GM23338 (cell line): ENCODE measurements around the gene MS4A5. TPM values are rescaled to one million over a fixed set of nuclear protein-coding genes. Genes with fewer than 3 reads are reported as not detected.

Experiments
- ATAC-seq: fragments of 200-7000 bp; cut with Tn5 transposase; 3 replicates; pipeline ENCODE4 v1.9.1; 2020
- DNase-seq: peaks from one replicate; pipeline ENCODE4 v3.0.0-alpha.2; 2015; ENCODE audit warnings: low spot score
- H2AFZ ChIP-seq: fragments of 200-600 bp; sonication (generic); 2 replicates; pipeline ENCODE4 v1.8.0; 2016; ENCODE audit warnings: antibody characterized with exemption, mild to moderate bottlenecking, moderate library complexity
- H3F3A ChIP-seq: fragments of 200-600 bp; sonication (generic); replicated peaks from 2 replicates; pipeline ENCODE4 v1.8.0; 2017; ENCODE audit warnings: antibody characterized with exemption, mixed run types, low read depth
- H3K27ac ChIP-seq: fragments of 200-600 bp; sonication (generic); 2 replicates; pipeline ENCODE4 v1.6.1; 2016; ENCODE audit warnings: low read depth
- H3K27me3 ChIP-seq: fragments of 200-600 bp; sonication (generic); 2 replicates; pipeline ENCODE4 v1.8.0; 2016; ENCODE audit warnings: mild to moderate bottlenecking, mixed run types, moderate library complexity; ENCODE audit not compliant: insufficient read depth
- H3K36me3 ChIP-seq: fragments of 200-600 bp; sonication (generic); 2 replicates; pipeline ENCODE4 v1.8.0; 2016; ENCODE audit warnings: mild to moderate bottlenecking; ENCODE audit not compliant: insufficient read depth
- H3K4me1 ChIP-seq: fragments of 200-600 bp; sonication (generic); 2 replicates; pipeline ENCODE4 v1.8.0; 2016; ENCODE audit warnings: mild to moderate bottlenecking, moderate library complexity; ENCODE audit not compliant: insufficient read depth
- H3K4me2 ChIP-seq: fragments of 200-600 bp; sonication (generic); 2 replicates; pipeline ENCODE4 v1.7.1; 2017; ENCODE audit warnings: mixed run types
- H3K4me3 ChIP-seq: fragments of 200-600 bp; sonication (generic); 2 replicates; pipeline ENCODE4 v1.6.1; 2016; ENCODE audit warnings: mixed run types
- H3K79me2 ChIP-seq: fragments of 200-600 bp; sonication (generic); replicated peaks from 2 replicates; pipeline ENCODE4 v1.8.0; 2017; ENCODE audit warnings: mild to moderate bottlenecking; ENCODE audit not compliant: insufficient read depth
- H3K9me2 ChIP-seq: fragments of 200-600 bp; sonication (generic); 2 replicates; pipeline ENCODE4 v1.8.0; 2017; ENCODE audit not compliant: insufficient read depth
- H4K20me1 ChIP-seq: fragments of 200-600 bp; sonication (generic); replicated peaks from 2 replicates; pipeline ENCODE4 v1.8.0; 2017; ENCODE audit warnings: mild to moderate bottlenecking; ENCODE audit not compliant: insufficient read depth
- H3K27ac Mint-ChIP-seq: 2 replicates; pipeline ENCODE4 v1.8.0; 2020; ENCODE audit warnings: inconsistent platforms, mild to moderate bottlenecking, moderate library complexity, mixed read lengths
- H3K27me3 Mint-ChIP-seq: 3 replicates; pipeline ENCODE4 v1.8.0; 2022; ENCODE audit warnings: low read depth, mild to moderate bottlenecking, moderate library complexity, mixed read lengths, inconsistent platforms; ENCODE audit not compliant: insufficient read depth, poor library complexity
- H3K36me3 Mint-ChIP-seq: 3 replicates; pipeline ENCODE4 v1.8.0; 2021; ENCODE audit warnings: low read depth, mild to moderate bottlenecking, inconsistent platforms, moderate library complexity, mixed read lengths
- H3K4me1 Mint-ChIP-seq: 3 replicates; pipeline ENCODE4 v1.8.0; 2020; ENCODE audit warnings: mild to moderate bottlenecking, inconsistent platforms, mixed read lengths
- H3K4me3 Mint-ChIP-seq: 3 replicates; pipeline ENCODE4 v1.8.0; 2021; ENCODE audit warnings: moderate library complexity, mild to moderate bottlenecking, inconsistent platforms, mixed read lengths
- H3K9me3 Mint-ChIP-seq: 3 replicates; pipeline ENCODE4 v1.8.0; 2020; ENCODE audit warnings: moderate library complexity, mild to moderate bottlenecking, inconsistent platforms, mixed read lengths
- CREB1 ChIP-seq: fragments of 250-450 bp; sonication (Bioruptor Pico); IDR thresholded peaks from 2 replicates; pipeline ENCODE4 v1.5.0; 2020; ENCODE audit warnings: low read depth, mild to moderate bottlenecking, moderate library complexity
- EZH2phosphoT487 ChIP-seq: fragments of 200-600 bp; sonication (generic); IDR thresholded peaks from one replicate; pipeline ENCODE4 v1.8.1; 2018; ENCODE audit warnings: antibody characterized with exemption; ENCODE audit not compliant: unreplicated experiment
- JUNB ChIP-seq: IDR thresholded peaks from one replicate; pipeline ENCODE4 v1.6.1; 2016; ENCODE audit warnings: antibody characterized with exemption; ENCODE audit not compliant: unreplicated experiment
- NANOG ChIP-seq: IDR thresholded peaks from 2 replicates; pipeline ENCODE4 v1.6.1; 2016; ENCODE audit warnings: antibody characterized with exemption, borderline replicate concordance
- POLR2AphosphoS5 ChIP-seq: IDR thresholded peaks from 2 replicates; pipeline ENCODE4 v1.6.1; 2016; ENCODE audit warnings: antibody characterized with exemption, low read depth
- STAT1 ChIP-seq: IDR thresholded peaks from one replicate; pipeline ENCODE4 v1.6.1; 2016; ENCODE audit warnings: antibody characterized with exemption; ENCODE audit not compliant: unreplicated experiment
- ZNF114 ChIP-seq: fragments of 250-450 bp; sonication (Bioruptor Pico); IDR thresholded peaks from 2 replicates; pipeline ENCODE4 v1.5.0; 2020; ENCODE audit warnings: mild to moderate bottlenecking, moderate library complexity
- ZNF331 ChIP-seq: fragments of 250-450 bp; sonication (Bioruptor Pico); IDR thresholded peaks from 2 replicates; pipeline ENCODE4 v1.5.0; 2020; ENCODE audit warnings: low read depth, mild to moderate bottlenecking, moderate library complexity
- polyA plus RNA-seq: library from polyadenylated mRNA; unstranded; fragments of >200 nt; fragmentation: Nextera tagmentation; extraction: Ambion mirVana; gene quantifications from 2 replicates; pipeline ENCODE4 v1.2.1, GENCODE V29; 2016
- total RNA-seq: library from RNA; depleted of rRNA; stranded (reverse); fragments of >200 nt; shearing (Covaris generic); gene quantifications from 2 replicates; pipeline ENCODE4 v1.2.3, GENCODE V29; 2014
- TF ChIP-seq, protein P1 (sequence below): IDR thresholded peaks from 2 replicates; pipeline ENCODE4 v1.6.1; 2016; ENCODE audit warnings: antibody characterized with exemption
- TF ChIP-seq, protein P2 (sequence below): IDR thresholded peaks from one replicate; pipeline ENCODE4 v1.6.1; 2018; ENCODE audit warnings: antibody characterized with exemption; ENCODE audit not compliant: unreplicated experiment
- TF ChIP-seq, protein P3 (sequence below): fragments of 250-450 bp; sonication (Bioruptor Pico); IDR thresholded peaks from 2 replicates; pipeline ENCODE4 v1.5.0; 2020; ENCODE audit warnings: mild to moderate bottlenecking, moderate library complexity
- TF ChIP-seq, protein P4 (sequence below), 2 experiments: fragments of 200-600 bp in 1 of 2; sonication (generic) in 1 of 2; conservative IDR thresholded peaks; 2 replicates each; pipeline versions ENCODE4 v1.5.1 to v1.6.1; 2016 to 2017; ENCODE audit warnings: antibody characterized with exemption in 2 of 2, low read depth in 2 of 2, mild to moderate bottlenecking in 2 of 2, moderate library complexity in 1 of 2

MS4A5 gene
- total and polyA plus RNA-seq, 2 experiments from 2014 or later, result not detected

DNA sequence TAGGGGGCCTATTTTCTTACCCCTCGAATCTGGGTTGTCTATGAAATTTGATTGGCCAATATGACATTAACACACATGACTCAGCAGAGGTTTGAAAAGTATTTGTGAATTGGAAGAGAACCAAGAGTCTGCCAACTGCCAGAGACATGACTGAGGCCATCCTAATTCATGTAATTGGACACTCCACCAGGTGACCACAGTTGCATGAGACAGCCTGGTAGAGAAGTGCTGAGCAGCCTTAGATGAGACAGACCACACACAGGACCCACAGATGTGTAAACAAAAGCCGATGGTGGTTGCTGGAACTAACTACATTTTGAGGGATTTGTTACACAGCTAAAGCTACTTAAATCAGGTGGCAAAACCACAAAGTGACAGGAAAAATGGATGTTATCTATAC lies 855 bp upstream of the MS4A5 start:
- H3K79me2 ChIP-seq, result no peaks in the 10 kb centered on the region
- H3K36me3 Mint-ChIP-seq, result no peaks in the 10 kb centered on the region
- H3F3A ChIP-seq, result no peaks in the 10 kb centered on the region
- H3K4me2 ChIP-seq, result no peak overlapping the region
- H3K27ac ChIP-seq, result no peak overlapping the region
- TF ChIP-seq ZNF114 (CRISPR knock-in tag) (no peak), NANOG (no peak), POLR2AphosphoS5 (no peak), EZH2phosphoT487 (no peak), JUNB (no peak), CREB1 (no peak), STAT1 (no peak), ZNF331 (no peak)
- TF ChIP-seq, protein P1, sequence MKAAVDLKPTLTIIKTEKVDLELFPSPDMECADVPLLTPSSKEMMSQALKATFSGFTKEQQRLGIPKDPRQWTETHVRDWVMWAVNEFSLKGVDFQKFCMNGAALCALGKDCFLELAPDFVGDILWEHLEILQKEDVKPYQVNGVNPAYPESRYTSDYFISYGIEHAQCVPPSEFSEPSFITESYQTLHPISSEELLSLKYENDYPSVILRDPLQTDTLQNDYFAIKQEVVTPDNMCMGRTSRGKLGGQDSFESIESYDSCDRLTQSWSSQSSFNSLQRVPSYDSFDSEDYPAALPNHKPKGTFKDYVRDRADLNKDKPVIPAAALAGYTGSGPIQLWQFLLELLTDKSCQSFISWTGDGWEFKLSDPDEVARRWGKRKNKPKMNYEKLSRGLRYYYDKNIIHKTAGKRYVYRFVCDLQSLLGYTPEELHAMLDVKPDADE, result no peak
- TF ChIP-seq, protein P2, sequence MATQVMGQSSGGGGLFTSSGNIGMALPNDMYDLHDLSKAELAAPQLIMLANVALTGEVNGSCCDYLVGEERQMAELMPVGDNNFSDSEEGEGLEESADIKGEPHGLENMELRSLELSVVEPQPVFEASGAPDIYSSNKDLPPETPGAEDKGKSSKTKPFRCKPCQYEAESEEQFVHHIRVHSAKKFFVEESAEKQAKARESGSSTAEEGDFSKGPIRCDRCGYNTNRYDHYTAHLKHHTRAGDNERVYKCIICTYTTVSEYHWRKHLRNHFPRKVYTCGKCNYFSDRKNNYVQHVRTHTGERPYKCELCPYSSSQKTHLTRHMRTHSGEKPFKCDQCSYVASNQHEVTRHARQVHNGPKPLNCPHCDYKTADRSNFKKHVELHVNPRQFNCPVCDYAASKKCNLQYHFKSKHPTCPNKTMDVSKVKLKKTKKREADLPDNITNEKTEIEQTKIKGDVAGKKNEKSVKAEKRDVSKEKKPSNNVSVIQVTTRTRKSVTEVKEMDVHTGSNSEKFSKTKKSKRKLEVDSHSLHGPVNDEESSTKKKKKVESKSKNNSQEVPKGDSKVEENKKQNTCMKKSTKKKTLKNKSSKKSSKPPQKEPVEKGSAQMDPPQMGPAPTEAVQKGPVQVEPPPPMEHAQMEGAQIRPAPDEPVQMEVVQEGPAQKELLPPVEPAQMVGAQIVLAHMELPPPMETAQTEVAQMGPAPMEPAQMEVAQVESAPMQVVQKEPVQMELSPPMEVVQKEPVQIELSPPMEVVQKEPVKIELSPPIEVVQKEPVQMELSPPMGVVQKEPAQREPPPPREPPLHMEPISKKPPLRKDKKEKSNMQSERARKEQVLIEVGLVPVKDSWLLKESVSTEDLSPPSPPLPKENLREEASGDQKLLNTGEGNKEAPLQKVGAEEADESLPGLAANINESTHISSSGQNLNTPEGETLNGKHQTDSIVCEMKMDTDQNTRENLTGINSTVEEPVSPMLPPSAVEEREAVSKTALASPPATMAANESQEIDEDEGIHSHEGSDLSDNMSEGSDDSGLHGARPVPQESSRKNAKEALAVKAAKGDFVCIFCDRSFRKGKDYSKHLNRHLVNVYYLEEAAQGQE, result no peak
- TF ChIP-seq, protein P3, sequence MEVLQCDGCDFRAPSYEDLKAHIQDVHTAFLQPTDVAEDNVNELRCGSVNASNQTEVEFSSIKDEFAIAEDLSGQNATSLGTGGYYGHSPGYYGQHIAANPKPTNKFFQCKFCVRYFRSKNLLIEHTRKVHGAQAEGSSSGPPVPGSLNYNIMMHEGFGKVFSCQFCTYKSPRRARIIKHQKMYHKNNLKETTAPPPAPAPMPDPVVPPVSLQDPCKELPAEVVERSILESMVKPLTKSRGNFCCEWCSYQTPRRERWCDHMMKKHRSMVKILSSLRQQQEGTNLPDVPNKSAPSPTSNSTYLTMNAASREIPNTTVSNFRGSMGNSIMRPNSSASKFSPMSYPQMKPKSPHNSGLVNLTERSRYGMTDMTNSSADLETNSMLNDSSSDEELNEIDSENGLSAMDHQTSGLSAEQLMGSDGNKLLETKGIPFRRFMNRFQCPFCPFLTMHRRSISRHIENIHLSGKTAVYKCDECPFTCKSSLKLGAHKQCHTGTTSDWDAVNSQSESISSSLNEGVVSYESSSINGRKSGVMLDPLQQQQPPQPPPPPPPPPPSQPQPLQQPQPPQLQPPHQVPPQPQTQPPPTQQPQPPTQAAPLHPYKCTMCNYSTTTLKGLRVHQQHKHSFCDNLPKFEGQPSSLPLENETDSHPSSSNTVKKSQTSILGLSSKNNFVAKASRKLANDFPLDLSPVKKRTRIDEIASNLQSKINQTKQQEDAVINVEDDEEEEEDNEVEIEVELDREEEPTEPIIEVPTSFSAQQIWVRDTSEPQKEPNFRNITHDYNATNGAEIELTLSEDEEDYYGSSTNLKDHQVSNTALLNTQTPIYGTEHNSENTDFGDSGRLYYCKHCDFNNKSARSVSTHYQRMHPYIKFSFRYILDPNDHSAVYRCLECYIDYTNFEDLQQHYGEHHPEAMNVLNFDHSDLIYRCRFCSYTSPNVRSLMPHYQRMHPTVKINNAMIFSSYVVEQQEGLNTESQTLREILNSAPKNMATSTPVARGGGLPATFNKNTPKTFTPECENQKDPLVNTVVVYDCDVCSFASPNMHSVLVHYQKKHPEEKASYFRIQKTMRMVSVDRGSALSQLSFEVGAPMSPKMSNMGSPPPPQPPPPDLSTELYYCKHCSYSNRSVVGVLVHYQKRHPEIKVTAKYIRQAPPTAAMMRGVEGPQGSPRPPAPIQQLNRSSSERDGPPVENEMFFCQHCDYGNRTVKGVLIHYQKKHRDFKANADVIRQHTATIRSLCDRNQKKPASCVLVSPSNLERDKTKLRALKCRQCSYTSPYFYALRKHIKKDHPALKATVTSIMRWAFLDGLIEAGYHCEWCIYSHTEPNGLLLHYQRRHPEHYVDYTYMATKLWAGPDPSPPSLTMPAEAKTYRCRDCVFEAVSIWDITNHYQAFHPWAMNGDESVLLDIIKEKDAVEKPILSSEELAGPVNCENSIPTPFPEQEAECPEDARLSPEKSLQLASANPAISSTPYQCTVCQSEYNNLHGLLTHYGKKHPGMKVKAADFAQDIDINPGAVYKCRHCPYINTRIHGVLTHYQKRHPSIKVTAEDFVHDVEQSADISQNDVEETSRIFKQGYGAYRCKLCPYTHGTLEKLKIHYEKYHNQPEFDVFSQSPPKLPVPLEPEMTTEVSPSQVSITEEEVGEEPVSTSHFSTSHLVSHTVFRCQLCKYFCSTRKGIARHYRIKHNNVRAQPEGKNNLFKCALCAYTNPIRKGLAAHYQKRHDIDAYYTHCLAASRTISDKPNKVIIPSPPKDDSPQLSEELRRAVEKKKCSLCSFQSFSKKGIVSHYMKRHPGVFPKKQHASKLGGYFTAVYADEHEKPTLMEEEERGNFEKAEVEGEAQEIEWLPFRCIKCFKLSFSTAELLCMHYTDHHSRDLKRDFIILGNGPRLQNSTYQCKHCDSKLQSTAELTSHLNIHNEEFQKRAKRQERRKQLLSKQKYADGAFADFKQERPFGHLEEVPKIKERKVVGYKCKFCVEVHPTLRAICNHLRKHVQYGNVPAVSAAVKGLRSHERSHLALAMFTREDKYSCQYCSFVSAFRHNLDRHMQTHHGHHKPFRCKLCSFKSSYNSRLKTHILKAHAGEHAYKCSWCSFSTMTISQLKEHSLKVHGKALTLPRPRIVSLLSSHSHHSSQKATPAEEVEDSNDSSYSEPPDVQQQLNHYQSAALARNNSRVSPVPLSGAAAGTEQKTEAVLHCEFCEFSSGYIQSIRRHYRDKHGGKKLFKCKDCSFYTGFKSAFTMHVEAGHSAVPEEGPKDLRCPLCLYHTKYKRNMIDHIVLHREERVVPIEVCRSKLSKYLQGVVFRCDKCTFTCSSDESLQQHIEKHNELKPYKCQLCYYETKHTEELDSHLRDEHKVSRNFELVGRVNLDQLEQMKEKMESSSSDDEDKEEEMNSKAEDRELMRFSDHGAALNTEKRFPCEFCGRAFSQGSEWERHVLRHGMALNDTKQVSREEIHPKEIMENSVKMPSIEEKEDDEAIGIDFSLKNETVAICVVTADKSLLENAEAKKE (CRISPR knock-in tag), result no peak
- TF ChIP-seq, protein P4, sequence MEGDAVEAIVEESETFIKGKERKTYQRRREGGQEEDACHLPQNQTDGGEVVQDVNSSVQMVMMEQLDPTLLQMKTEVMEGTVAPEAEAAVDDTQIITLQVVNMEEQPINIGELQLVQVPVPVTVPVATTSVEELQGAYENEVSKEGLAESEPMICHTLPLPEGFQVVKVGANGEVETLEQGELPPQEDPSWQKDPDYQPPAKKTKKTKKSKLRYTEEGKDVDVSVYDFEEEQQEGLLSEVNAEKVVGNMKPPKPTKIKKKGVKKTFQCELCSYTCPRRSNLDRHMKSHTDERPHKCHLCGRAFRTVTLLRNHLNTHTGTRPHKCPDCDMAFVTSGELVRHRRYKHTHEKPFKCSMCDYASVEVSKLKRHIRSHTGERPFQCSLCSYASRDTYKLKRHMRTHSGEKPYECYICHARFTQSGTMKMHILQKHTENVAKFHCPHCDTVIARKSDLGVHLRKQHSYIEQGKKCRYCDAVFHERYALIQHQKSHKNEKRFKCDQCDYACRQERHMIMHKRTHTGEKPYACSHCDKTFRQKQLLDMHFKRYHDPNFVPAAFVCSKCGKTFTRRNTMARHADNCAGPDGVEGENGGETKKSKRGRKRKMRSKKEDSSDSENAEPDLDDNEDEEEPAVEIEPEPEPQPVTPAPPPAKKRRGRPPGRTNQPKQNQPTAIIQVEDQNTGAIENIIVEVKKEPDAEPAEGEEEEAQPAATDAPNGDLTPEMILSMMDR (conservative IDR thresholded peaks at IDR 0.05; ENCODE audit: low read depth in 2 of 2), result no peak
- no peaks in the 10 kb centered on the region for H4K20me1 ChIP-seq
- ATAC-seq (no peak), DNase-seq (no peak)
- H3K4me1 Mint-ChIP-seq, result no peaks in the 10 kb centered on the region
- no peaks in the 10 kb centered on the region for H3K36me3 ChIP-seq
- H3K27ac Mint-ChIP-seq, result no peak overlapping the region
- H3K9me3 Mint-ChIP-seq, result no peaks in the 10 kb centered on the region
- peaks cover 3% of the 10 kb centered on the region; the same call in 1 of the 2 replicates for H3K9me2 ChIP-seq
- no peaks in the 10 kb centered on the region for H3K4me1 ChIP-seq
- H3K4me3 Mint-ChIP-seq, result no peak overlapping the region
- H3K27me3 ChIP-seq, result no peaks in the 10 kb centered on the region
- no peaks in the 10 kb centered on the region for H3K27me3 Mint-ChIP-seq
- no peak overlapping the region for H3K4me3 ChIP-seq
- H2AFZ ChIP-seq, result no peak overlapping the region
